Measurements from ENCODE around the gene ATG7. TPM values are rescaled to one million over a fixed set of nuclear protein-coding genes. Genes with fewer than 3 reads are reported as not detected.

The ATG7 gene
- total and polyA plus RNA-seq, 4 donors: 7.4 to 53.8 (median 15.6) TPM

GRCh38 chr3:11367143-11367693, 95.0 kb downstream of the ATG7 start:
- Histone ChIP-seq H3K36me3 (ENCODE audit: control insufficient read depth in 4 of 4, insufficient read depth in 3 of 4, low read depth in 1 of 4, low read length in 3 of 4) (peaks cover 2 to 25% (median 22%) of the 10 kb centered on the region in 4 donors), H3K27me3 (ENCODE audit: control insufficient read depth in 4 of 4, insufficient read depth in 4 of 4, low read length in 3 of 4) (no peaks in the 10 kb centered on the region), H3K9ac (ENCODE audit: low read depth in 1 of 2, low read length in 2 of 2) (no peak overlapping the region), H3K4me1 (ENCODE audit: control insufficient read depth in 4 of 4, insufficient read depth in 4 of 4, low read length in 3 of 4) (peaks cover 0 to 3% (median 0%) of the 10 kb centered on the region in 4 donors), H3K4me3 (ENCODE audit: low read depth in 1 of 3, low read length in 3 of 3) (no peak overlapping the region), H3K9me3 (ENCODE audit: control insufficient read depth in 4 of 4, low read length in 3 of 4) (no peaks in the 10 kb centered on the region), H3K27ac (ENCODE audit: low read depth in 1 of 2, low read length in 2 of 2) (peak overlapping the region in 1 of 2 donors; percentile 57)
- peak in 1 of 2 donors; percentile 17 for TF ChIP-seq EGR1 (IDR thresholded peaks at IDR 0.05; ENCODE audit: low read depth in 2 of 2)
- TF ChIP-seq SP1 (IDR thresholded peaks at IDR 0.05): no peak
- no peak for TF ChIP-seq HNF4A (conservative IDR thresholded peaks at IDR 0.05)
- peak; percentile 27 for TF ChIP-seq NR2F2 (IDR thresholded peaks at IDR 0.05)
- TF ChIP-seq ZBTB33 (IDR thresholded peaks at IDR 0.05): no peak
- TF ChIP-seq RXRA (IDR thresholded peaks at IDR 0.05): no peak
- TF ChIP-seq HNF4G (IDR thresholded peaks at IDR 0.05): no peak
- 6% methylated on average over 2 of the region's 2 CpGs for WGBS
- no peak for DNase-seq (ENCODE audit: low spot score)

GRCh38 chr3:11370191-11370590, 98.0 kb downstream of the ATG7 start:
- no peak overlapping the region for H3K27ac ChIP-seq (ENCODE audit: low read depth in 1 of 2, low read length in 2 of 2)
- no peak for DNase-seq (ENCODE audit: low spot score)
- H3K27me3 ChIP-seq (ENCODE audit: control insufficient read depth in 4 of 4, insufficient read depth in 4 of 4, low read length in 3 of 4): no peaks in the 10 kb centered on the region
- no peak for TF ChIP-seq FOXA1 (IDR thresholded peaks at IDR 0.05)
- no peak for TF ChIP-seq REST (IDR thresholded peaks at IDR 0.05)
- no peak for TF ChIP-seq HNF4G (IDR thresholded peaks at IDR 0.05)
- TF ChIP-seq NR2F2 (IDR thresholded peaks at IDR 0.05): no peak
- no peak for TF ChIP-seq ATF3 (IDR thresholded peaks at IDR 0.05)
- TF ChIP-seq HNF4A (conservative IDR thresholded peaks at IDR 0.05): no peak
- TF ChIP-seq ZBTB33 (IDR thresholded peaks at IDR 0.05): no peak
- no peak for TF ChIP-seq RAD21 (IDR thresholded peaks at IDR 0.05)
- no peak for TF ChIP-seq YY1 (IDR thresholded peaks at IDR 0.05)
- no peak for TF ChIP-seq EGR1 (IDR thresholded peaks at IDR 0.05; ENCODE audit: low read depth in 2 of 2)
- no peak for TF ChIP-seq FOXA2 (IDR thresholded peaks at IDR 0.05)
- TF ChIP-seq GABPA (IDR thresholded peaks at IDR 0.05 in 1 of 2, conservative IDR thresholded peaks at IDR 0.05 in 1 of 2): no peak
- no peak for TF ChIP-seq CTCF (IDR thresholded peaks at IDR 0.05; ENCODE audit: low read depth, low read length, missing input control)
- H3K4me1 ChIP-seq (ENCODE audit: control insufficient read depth in 4 of 4, insufficient read depth in 4 of 4, low read length in 3 of 4): peaks cover 0 to 3% (median 0%) of the 10 kb centered on the region in 4 donors
- 71% methylated on average over 3 of the region's 3 CpGs for WGBS
- H3K9ac ChIP-seq (ENCODE audit: low read depth in 1 of 2, low read length in 2 of 2): no peak overlapping the region
- no peak overlapping the region for H3K4me3 ChIP-seq (ENCODE audit: low read depth in 1 of 3, low read length in 3 of 3)
- no peaks in the 10 kb centered on the region for H3K9me3 ChIP-seq (ENCODE audit: control insufficient read depth in 4 of 4, low read length in 3 of 4)
- peaks cover 3 to 12% (median 7%) of the 10 kb centered on the region in 4 donors for H3K36me3 ChIP-seq (ENCODE audit: control insufficient read depth in 4 of 4, insufficient read depth in 3 of 4, low read depth in 1 of 4, low read length in 3 of 4)
